ENCODE data around the gene KCNIP4. TPM values are rescaled to one million over a fixed set of nuclear protein-coding genes. Genes with fewer than 3 reads are reported as not detected.
"Not testable (repeated sequence)": the region's sequence is repeated elsewhere in the genome, so short reads cannot be mapped to it uniquely, and the experiment has no call there.

Gene KCNIP4
- total RNA-seq (2012; rRNA removed) (not detected in 2 replicates), polyA plus RNA-seq (2012; rRNA removed) (not detected in 2 replicates), Bru-seq, nascent RNA (percentile 2 among the genes with signal in this experiment), BruChase-seq, experiment 1, labeled RNA remaining after a 6-hour chase (percentile 3 among the genes with signal in this experiment), BruChase-seq, experiment 2, labeled RNA remaining after a 2-hour chase (percentile 7 among the genes with signal in this experiment)
- not detected in 2 replicates for polyA plus RNA-seq (2012; cell fraction: cytosol; rRNA removed)
- polyA plus RNA-seq (2012; cell fraction: nucleus; rRNA removed; ENCODE audit: low replicate concordance): not detected in 2 replicates
- long read RNA-seq: 0 reads

DNA sequence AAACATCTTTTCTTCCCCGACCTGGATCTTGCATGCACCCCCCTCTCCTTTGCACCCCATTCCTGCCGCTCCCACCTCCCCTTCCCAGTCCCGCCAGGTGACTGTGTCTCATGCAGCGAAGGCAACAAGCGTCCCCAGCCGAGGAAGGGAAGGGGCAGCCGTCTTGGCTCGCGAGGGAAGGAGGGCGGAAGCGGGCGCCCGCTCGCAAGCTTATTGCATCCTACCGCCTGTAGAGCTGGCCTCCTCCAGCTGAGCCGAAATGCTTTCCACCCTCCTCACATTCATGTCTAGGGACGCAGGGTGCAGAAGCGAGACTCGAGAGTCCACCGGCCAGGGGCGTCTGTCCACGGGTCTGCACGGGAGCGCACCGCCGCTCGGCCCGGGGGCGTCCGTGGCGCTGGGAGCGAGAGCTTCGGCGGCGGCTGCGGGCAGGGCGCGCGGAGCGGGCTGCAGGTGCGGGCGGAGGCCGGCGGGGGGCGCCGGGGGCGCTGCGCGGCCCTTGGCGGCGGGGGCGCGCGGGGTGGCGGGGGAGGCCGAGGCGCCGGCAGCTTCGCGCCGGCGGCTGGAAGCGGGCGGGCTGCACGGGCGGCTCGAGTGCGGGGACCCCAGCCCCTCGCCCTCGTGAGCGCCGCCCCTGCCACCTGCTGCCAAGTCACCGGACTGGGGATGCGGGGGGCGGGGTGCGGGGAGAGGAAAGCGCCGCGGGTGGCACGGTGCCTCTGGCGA is at the start of gene KCNIP4:
KCNIP4 (minus strand) TSS at position 426 of the 726 bp plus-strand sequence.
- Histone ChIP-seq H3K9me3 (ENCODE audit: control insufficient read depth, insufficient read depth, low read length) (no peaks in the 10 kb centered on the region), H3K4me2 (ENCODE audit: low read depth, low read length) (peak within 1 kb of the TSS; percentile 56), H3K79me1 (ENCODE audit: low read depth in 1 of 2, low read length in 2 of 2) (no peaks in the 10 kb centered on the region), H4K8ac (ENCODE audit: low read depth in 2 of 2, low read length in 2 of 2) (no peak within 1 kb of the TSS), H2BK15ac (ENCODE audit: low read depth, low read length) (no peak within 1 kb of the TSS), H4K20me1 (ENCODE audit: insufficient read depth, low read length) (no peaks in the 10 kb centered on the region), H3K4me3 (ENCODE audit: insufficient read depth, low read depth, low read length) (peak within 1 kb of the TSS; percentile 16; the same call in 1 of the 2 replicates), H4K91ac (ENCODE audit: insufficient read depth, low read depth, low read length) (no peak within 1 kb of the TSS), H2BK120ac (ENCODE audit: low read depth, low read length) (no peak within 1 kb of the TSS), H2BK5ac (ENCODE audit: low read depth, low read length, poor library complexity, severe bottlenecking) (no peak within 1 kb of the TSS), H3K18ac (ENCODE audit: low read depth, low read length) (no peak within 1 kb of the TSS), H3K4ac (ENCODE audit: low read depth, low read length) (no peak within 1 kb of the TSS), H2BK20ac (ENCODE audit: low read depth, low read length) (no peak within 1 kb of the TSS), H4K5ac (ENCODE audit: low read depth, low read length) (no peak within 1 kb of the TSS), H3K36me3 (ENCODE audit: control insufficient read depth, insufficient read depth, low read length) (no peaks in the 10 kb centered on the region), H3K9me1 (ENCODE audit: insufficient read depth, low read length) (no peaks in the 10 kb centered on the region), H3K4me1 (ENCODE audit: control insufficient read depth, insufficient read depth, low read length) (no peaks in the 10 kb centered on the region), H3K27me3 (ENCODE audit: control insufficient read depth, insufficient read depth, low read length) (peaks cover 19% of the 10 kb centered on the region), H3K14ac (replicated peaks; ENCODE audit: low read depth, low read length) (no peak within 1 kb of the TSS), H3K9ac (ENCODE audit: low read depth, low read length) (no peak within 1 kb of the TSS), H2AK5ac (ENCODE audit: low read depth, low read length) (no peak within 1 kb of the TSS), H2AK9ac (replicated peaks; ENCODE audit: low read depth, low read length, poor library complexity) (no peak within 1 kb of the TSS), H3K23ac (ENCODE audit: low read depth, low read length) (no peak within 1 kb of the TSS), H3K56ac (ENCODE audit: extremely low read depth, insufficient read depth, low read length) (no peak within 1 kb of the TSS), H3K27ac (ENCODE audit: insufficient read depth, low read length) (no peak within 1 kb of the TSS), H2AFZ (replicated peaks; ENCODE audit: low read length, poor library complexity) (peak within 1 kb of the TSS; percentile 83)
- no TSS peak for BruUV-seq (replicated peaks)
- dilution Hi-C loops (cut with HindIII; ENCODE audit: low sequenced_read_pairs, unreplicated experiment) (no loop called here), in situ Hi-C loops (cut with MboI; ENCODE audit: low sequenced_read_pairs) (no loop called here), intact Hi-C loops (cut with micrococcal nuclease) (no loop called here)
- TF ChIP-seq FOS (IDR thresholded peaks at IDR 0.05; ENCODE audit: low read depth, low read length): no peak
- TF ChIP-seq CEBPB (IDR thresholded peaks at IDR 0.05; ENCODE audit: low read depth, low read length): no peak
- no peak for TF ChIP-seq MXI1 (IDR thresholded peaks at IDR 0.05; ENCODE audit: borderline replicate concordance, low read depth, low read length)
- no peak for TF ChIP-seq SMC3 (IDR thresholded peaks at IDR 0.05; ENCODE audit: low read depth, low read length)
- no peak for TF ChIP-seq MAZ (IDR thresholded peaks at IDR 0.05; ENCODE audit: borderline replicate concordance, low read depth, low read length)
- ChIA-PET CTCF (no interaction called here), POLR2A (ENCODE audit: unreplicated experiment) (no interaction called here)
- 4% methylated on average over 24 of the region's 81 CpGs; no CpG with 5 or more reads in 1 of the 2 experiments for WGBS, 2 experiments (ENCODE audit: extremely low coverage in 2 of 2, insufficient read length in 1 of 2)
- DNase-seq (no peak), ATAC-seq (ENCODE audit: low read depth) (peak; percentile 70)

DNA sequence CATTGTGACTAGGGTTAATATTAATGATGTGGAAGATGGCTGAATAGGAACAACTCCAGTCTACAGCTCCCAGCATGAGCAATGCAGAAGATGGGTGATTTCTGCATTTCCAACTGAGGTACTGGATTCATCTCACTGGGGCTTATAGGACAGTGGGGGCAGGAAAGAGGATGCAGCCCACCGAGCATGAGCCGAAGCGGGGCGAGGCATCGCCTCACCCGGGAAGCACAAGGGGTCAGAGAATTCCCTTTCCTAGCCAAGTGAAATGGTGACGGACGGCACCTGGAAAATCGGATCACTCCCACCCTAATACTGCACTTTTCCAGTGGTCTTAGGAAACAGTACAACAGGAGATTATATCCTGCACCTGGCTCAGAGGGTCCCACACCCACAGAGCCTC is 48.0 kb upstream of the KCNIP4 start:
- H3K4me2 ChIP-seq (ENCODE audit: low read depth, low read length); CTCF ChIA-PET; H4K20me1 ChIP-seq (ENCODE audit: insufficient read depth, low read length); H3K4me1 ChIP-seq (ENCODE audit: control insufficient read depth, insufficient read depth, low read length); BruUV-seq (replicated peaks); H2BK15ac ChIP-seq (ENCODE audit: low read depth, low read length); dilution Hi-C loops (cut with HindIII; ENCODE audit: low sequenced_read_pairs, unreplicated experiment); ATAC-seq (ENCODE audit: low read depth); H2AFZ ChIP-seq (replicated peaks; ENCODE audit: low read length, poor library complexity); H3K79me1 ChIP-seq (ENCODE audit: low read depth in 1 of 2, low read length in 2 of 2); POLR2A ChIA-PET (ENCODE audit: unreplicated experiment); H3K56ac ChIP-seq (ENCODE audit: extremely low read depth, insufficient read depth, low read length); H3K9me3 ChIP-seq (ENCODE audit: control insufficient read depth, insufficient read depth, low read length); H3K9me1 ChIP-seq (ENCODE audit: insufficient read depth, low read length); DNase-seq; H2BK120ac ChIP-seq (ENCODE audit: low read depth, low read length); H3K18ac ChIP-seq (ENCODE audit: low read depth, low read length); H3K27ac ChIP-seq (ENCODE audit: insufficient read depth, low read length); H2AK9ac ChIP-seq (replicated peaks; ENCODE audit: low read depth, low read length, poor library complexity); H3K4me3 ChIP-seq (ENCODE audit: insufficient read depth, low read depth, low read length); H4K91ac ChIP-seq (ENCODE audit: insufficient read depth, low read depth, low read length); intact Hi-C loops (cut with micrococcal nuclease); H3K23ac ChIP-seq (ENCODE audit: low read depth, low read length); H3K36me3 ChIP-seq (ENCODE audit: control insufficient read depth, insufficient read depth, low read length); H2BK5ac ChIP-seq (ENCODE audit: low read depth, low read length, poor library complexity, severe bottlenecking); H2BK20ac ChIP-seq (ENCODE audit: low read depth, low read length); H3K27me3 ChIP-seq (ENCODE audit: control insufficient read depth, insufficient read depth, low read length); H2AK5ac ChIP-seq (ENCODE audit: low read depth, low read length); H4K5ac ChIP-seq (ENCODE audit: low read depth, low read length); H3K14ac ChIP-seq (replicated peaks; ENCODE audit: low read depth, low read length); in situ Hi-C loops (cut with MboI; ENCODE audit: low sequenced_read_pairs); H3K4ac ChIP-seq (ENCODE audit: low read depth, low read length); H3K9ac ChIP-seq (ENCODE audit: low read depth, low read length); H4K8ac ChIP-seq (ENCODE audit: low read depth in 2 of 2, low read length in 2 of 2): not testable (repeated sequence)
- no CpG with 5 or more reads among the region's 9 CpGs for WGBS, 2 experiments (ENCODE audit: extremely low coverage in 2 of 2, insufficient read length in 1 of 2)
